Measurements from ENCODE around the gene GCAT.

DNA sequence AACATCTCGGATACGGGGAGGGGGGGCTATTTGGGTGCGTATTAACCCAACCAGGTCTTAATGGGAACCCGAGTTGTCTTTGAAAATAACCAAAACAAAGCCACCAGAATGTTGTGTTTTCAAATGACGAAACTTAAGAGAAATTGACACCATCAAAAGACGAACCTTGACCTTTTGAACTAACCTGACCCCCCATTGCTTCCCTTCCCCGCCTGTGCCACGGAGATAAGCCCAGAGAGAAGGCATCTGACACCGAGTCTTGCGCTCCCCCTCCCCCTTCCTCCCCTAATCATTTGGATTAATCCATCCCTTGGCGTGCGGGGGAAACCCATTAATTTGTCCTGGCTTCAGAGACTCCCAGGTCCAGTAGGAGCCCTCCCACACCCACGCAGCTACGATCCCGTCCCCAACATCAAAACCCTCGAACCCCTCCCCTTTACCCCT lies 4.5 kb upstream of the GCAT start:
- TF ChIP-seq POLR2AphosphoS5 (IDR thresholded peaks at IDR 0.05; ENCODE audit: borderline replicate concordance, low read depth, low read length) (no peak), EZH2 (IDR thresholded peaks at IDR 0.05) (no peak), FOXP2 (optimal IDR thresholded peaks at IDR 0.05; ENCODE audit: control extremely low read depth, extremely low read length, insufficient read depth) (no peak)
